ENCODE data around the gene NRL. TPM values are rescaled to one million over a fixed set of nuclear protein-coding genes. Genes with fewer than 3 reads are reported as not detected.

The NRL gene
- polyA plus RNA-seq, 3 donors = 1.1 to 1.5 (median 1.3) TPM

DNA sequence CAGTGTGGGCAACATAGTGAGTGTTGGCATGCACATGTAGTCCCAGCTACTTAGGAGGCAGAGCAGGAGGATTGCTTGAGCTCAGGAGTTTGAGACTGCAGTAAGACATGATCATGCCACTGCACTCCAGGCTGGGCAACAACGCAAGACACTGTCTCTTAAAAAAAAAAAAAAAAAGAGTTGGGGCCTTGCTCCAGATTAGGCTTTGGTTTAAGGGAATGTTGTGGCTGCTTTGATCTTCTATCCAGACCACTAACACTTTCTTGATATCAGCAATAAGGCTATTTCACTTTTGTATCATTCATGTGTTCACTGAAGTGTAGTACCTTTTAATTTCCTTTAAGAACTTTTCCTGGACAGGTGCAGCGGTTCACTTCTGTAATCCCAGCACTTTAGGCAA is 12.9 kb upstream of the NRL start:
- intact Hi-C loops (cut with micrococcal nuclease) = no loop called here
- Histone ChIP-seq H3K4me3 (replicated peaks in 1 of 3; ENCODE audit: low read depth in 2 of 3, low read length in 3 of 3) (no peak overlapping the region), H3K9ac (ENCODE audit: insufficient read depth, low read length, poor library complexity, severe bottlenecking) (no peak overlapping the region), H2AFZ (ENCODE audit: insufficient read depth, low read depth, low read length, poor library complexity, severe bottlenecking) (no peak overlapping the region), H3K4me1 (ENCODE audit: control insufficient read depth in 1 of 2, insufficient read depth in 2 of 2, low read length in 2 of 2) (peaks cover 5 to 7% of the 10 kb centered on the region in 2 donors), H3K36me3 (replicated peaks in 1 of 2; ENCODE audit: control insufficient read depth in 1 of 2, insufficient read depth in 2 of 2, low read length in 2 of 2) (peaks cover 18 to 22% of the 10 kb centered on the region in 2 donors), H3K79me2 (ENCODE audit: insufficient read depth, low read length) (no peaks in the 10 kb centered on the region), H3K9me3 (replicated peaks in 1 of 2; ENCODE audit: control insufficient read depth in 1 of 2, insufficient read depth in 1 of 2, low read length in 2 of 2) (no peaks in the 10 kb centered on the region), H3K27me3 (ENCODE audit: control insufficient read depth in 2 of 2, insufficient read depth in 2 of 2, low read length in 2 of 2) (no peaks in the 10 kb centered on the region), H3K27ac (ENCODE audit: low read depth in 1 of 2, low read length in 2 of 2) (no peak overlapping the region), H3K4me2 (replicated peaks; ENCODE audit: extremely low read depth, low read length, poor library complexity, severe bottlenecking) (no peak overlapping the region), H4K20me1 (ENCODE audit: insufficient read depth, low read length) (no peaks in the 10 kb centered on the region)
- Mint-ChIP-seq H3K36me3 (peaks cover 22 to 51% of the 10 kb centered on the region in 2 donors), H3K9me3 (peaks cover 0 to under 1% (median 0%) of the 10 kb centered on the region in 7 donors), H3K4me3 (no peak overlapping the region), H3K4me1 (peaks cover 13% of the 10 kb centered on the region), H3K27me3 (ENCODE audit: low read depth in 3 of 3) (peaks cover 0 to 2% (median 0%) of the 10 kb centered on the region in 3 donors), H3K27ac (no peak overlapping the region)
- no peak for DNase-seq
- TF ChIP-seq, protein P1, sequence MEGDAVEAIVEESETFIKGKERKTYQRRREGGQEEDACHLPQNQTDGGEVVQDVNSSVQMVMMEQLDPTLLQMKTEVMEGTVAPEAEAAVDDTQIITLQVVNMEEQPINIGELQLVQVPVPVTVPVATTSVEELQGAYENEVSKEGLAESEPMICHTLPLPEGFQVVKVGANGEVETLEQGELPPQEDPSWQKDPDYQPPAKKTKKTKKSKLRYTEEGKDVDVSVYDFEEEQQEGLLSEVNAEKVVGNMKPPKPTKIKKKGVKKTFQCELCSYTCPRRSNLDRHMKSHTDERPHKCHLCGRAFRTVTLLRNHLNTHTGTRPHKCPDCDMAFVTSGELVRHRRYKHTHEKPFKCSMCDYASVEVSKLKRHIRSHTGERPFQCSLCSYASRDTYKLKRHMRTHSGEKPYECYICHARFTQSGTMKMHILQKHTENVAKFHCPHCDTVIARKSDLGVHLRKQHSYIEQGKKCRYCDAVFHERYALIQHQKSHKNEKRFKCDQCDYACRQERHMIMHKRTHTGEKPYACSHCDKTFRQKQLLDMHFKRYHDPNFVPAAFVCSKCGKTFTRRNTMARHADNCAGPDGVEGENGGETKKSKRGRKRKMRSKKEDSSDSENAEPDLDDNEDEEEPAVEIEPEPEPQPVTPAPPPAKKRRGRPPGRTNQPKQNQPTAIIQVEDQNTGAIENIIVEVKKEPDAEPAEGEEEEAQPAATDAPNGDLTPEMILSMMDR (IDR thresholded peaks at IDR 0.05) = no peak
- WGBS (ENCODE audit: insufficient coverage) = no CpG with 5 or more reads among the region's 2 CpGs

DNA sequence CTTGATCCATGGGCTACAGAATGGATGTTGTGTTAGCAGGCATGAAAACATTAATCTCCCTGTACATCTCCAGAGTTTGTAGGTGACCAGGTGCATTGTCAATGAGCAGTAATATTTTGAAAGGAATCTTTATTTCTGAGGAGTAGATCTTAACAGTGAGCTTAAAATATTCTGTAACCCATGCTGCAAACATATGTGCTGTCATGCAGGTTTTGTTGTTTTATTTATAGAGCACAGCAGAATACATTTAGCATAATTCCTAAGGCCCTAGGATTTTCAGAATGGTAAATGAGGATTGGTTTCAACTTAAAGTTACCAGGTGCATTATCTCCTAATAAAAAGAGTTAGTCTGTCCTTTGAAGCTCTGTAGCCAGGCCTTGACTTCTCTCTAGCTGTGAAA is 12.2 kb upstream of the NRL start:
- Histone ChIP-seq H3K9ac (ENCODE audit: insufficient read depth, low read length, poor library complexity, severe bottlenecking) (no peak overlapping the region), H3K36me3 (replicated peaks in 1 of 2; ENCODE audit: control insufficient read depth in 1 of 2, insufficient read depth in 2 of 2, low read length in 2 of 2) (peaks cover 22 to 29% of the 10 kb centered on the region in 2 donors), H3K27me3 (ENCODE audit: control insufficient read depth in 2 of 2, insufficient read depth in 2 of 2, low read length in 2 of 2) (no peaks in the 10 kb centered on the region), H3K27ac (ENCODE audit: low read depth in 1 of 2, low read length in 2 of 2) (no peak overlapping the region), H2AFZ (ENCODE audit: insufficient read depth, low read depth, low read length, poor library complexity, severe bottlenecking) (no peak overlapping the region), H3K9me3 (replicated peaks in 1 of 2; ENCODE audit: control insufficient read depth in 1 of 2, insufficient read depth in 1 of 2, low read length in 2 of 2) (no peaks in the 10 kb centered on the region), H3K79me2 (ENCODE audit: insufficient read depth, low read length) (no peaks in the 10 kb centered on the region), H3K4me3 (replicated peaks in 1 of 3; ENCODE audit: low read depth in 2 of 3, low read length in 3 of 3) (no peak overlapping the region), H3K4me2 (replicated peaks; ENCODE audit: extremely low read depth, low read length, poor library complexity, severe bottlenecking) (no peak overlapping the region), H3K4me1 (ENCODE audit: control insufficient read depth in 1 of 2, insufficient read depth in 2 of 2, low read length in 2 of 2) (peaks cover 5 to 7% of the 10 kb centered on the region in 2 donors), H4K20me1 (ENCODE audit: insufficient read depth, low read length) (no peaks in the 10 kb centered on the region)
- DNase-seq = no peak
- Mint-ChIP-seq H3K4me1 (peaks cover 13% of the 10 kb centered on the region), H3K4me3 (no peak overlapping the region), H3K27me3 (ENCODE audit: low read depth in 3 of 3) (peaks cover 0 to 2% (median 0%) of the 10 kb centered on the region in 3 donors), H3K36me3 (peaks cover 22 to 51% of the 10 kb centered on the region in 2 donors), H3K9me3 (no peaks in the 10 kb centered on the region), H3K27ac (no peak overlapping the region)
- TF ChIP-seq, protein P1 (IDR thresholded peaks at IDR 0.05) = no peak
- intact Hi-C loops (cut with micrococcal nuclease) = no loop called here

Measured in CD14-positive monocyte (primary cell).